IPS DF 4.7 (cell line): ENCODE data around the gene ANKUB1.
A peak's percentile ranks its signal among the peaks of the same experiment; 100 is the strongest.

Experiments
- DNase-seq: peaks from one replicate; pipeline ENCODE4 v3.0.0-alpha.2; 2013; ENCODE audit warnings: low spot score; ENCODE audit errors: extremely low read depth

ANKUB1 gene

GRCh38 chr3:149763565-149764195, 28.7 kb downstream of the ANKUB1 start:
- DNase-seq: no peak

- DNase-seq: no peak
These were observed 38.6 kb downstream of the ANKUB1 start for GRCh38 chr3:149753717-149754116.

DNA sequence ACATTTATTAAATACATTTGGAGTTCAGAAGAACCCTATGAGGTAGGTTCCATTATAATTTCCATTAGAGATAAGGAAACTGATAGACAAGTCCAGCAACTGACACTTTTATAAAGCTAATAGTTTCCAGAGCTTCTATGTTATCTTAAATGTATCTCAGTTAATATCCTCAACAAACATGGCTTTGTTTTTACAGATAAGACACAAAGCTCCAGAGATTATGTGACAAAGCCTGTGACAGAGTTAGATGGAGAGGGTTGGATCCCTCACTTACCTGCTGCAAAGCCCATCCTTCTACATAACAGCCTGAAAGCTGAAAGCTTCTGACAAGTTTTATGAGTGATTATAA, 39.6 kb downstream of the ANKUB1 start:
- DNase-seq: no peak

GRCh38 chr3:149752051-149752787, 40.1 kb downstream of the ANKUB1 start, which contains the start of gene COMMD2:
Gene COMMD2, minus strand, starts transcription at chr3:149752489. Its CDS starts 45 bp downstream, at chr3:149752444.
- DNase-seq: peak; percentile 82

DNA sequence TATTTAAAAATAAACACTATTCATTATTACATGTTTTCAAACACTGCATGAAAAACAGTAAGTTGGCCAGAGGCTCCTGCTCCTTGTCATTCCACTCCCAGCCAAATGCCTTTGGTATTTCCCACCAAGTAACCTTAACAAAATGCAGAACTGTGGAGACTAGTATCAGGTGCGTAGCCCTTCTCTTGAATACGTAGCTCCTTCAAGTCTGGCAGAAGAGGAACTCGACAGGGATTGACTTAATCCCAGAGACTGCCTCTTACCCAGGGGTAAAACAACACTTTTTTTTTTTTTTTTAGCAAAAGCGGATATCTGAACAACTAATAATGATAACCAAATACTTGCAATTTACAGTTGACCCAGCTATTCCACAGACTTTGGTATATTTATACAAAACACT, 40.8 kb downstream of the ANKUB1 start:
- DNase-seq: no peak

GRCh38 chr3:149744606-149745005, 47.7 kb downstream of the ANKUB1 start:
- DNase-seq: no peak

DNA sequence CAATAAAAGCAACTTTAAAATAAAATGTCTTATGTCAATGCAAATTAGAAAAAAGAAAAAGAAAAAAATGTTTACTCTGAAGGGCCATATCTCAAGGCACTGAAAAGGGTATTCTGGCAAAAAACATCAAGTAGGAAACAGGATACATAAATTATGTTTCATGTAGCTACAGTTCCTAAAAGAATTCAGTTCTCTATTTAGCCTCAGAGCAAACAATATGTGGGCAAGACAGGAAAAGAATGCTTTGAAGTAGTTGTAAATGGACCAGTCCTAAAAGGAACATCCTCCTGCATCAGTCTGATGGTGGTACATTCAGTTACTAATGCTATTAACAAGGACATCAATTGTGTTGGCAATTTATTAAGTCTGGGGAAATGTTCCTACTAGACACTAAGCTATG, 48.2 kb downstream of the ANKUB1 start:
- no peak for DNase-seq

DNA sequence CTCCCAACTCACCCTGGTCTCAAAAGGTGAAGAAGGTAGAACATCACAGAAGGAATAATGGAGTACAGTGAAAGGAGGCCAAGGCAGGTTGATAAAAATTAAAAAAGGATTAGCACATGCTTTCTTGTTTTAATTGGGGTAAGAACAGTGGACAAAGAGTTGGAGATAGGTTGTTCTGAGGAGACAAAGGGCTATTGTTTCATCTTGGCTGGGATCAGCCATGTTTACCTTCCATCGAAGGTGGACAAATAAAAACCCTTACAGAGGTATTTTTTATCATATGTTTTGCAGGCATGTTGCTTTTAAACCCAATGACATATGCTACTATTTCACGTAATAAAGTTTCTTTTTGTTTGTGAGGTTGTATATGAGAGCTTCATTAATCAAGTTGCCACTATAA, 53.0 kb downstream of the ANKUB1 start:
- no peak for DNase-seq

- no peak for DNase-seq
These were observed 53.5 kb downstream of the ANKUB1 start for GRCh38 chr3:149738876-149739275.

- DNase-seq: no peak
These were observed 55.5 kb downstream of the ANKUB1 start for GRCh38 chr3:149736953-149737205.

DNA sequence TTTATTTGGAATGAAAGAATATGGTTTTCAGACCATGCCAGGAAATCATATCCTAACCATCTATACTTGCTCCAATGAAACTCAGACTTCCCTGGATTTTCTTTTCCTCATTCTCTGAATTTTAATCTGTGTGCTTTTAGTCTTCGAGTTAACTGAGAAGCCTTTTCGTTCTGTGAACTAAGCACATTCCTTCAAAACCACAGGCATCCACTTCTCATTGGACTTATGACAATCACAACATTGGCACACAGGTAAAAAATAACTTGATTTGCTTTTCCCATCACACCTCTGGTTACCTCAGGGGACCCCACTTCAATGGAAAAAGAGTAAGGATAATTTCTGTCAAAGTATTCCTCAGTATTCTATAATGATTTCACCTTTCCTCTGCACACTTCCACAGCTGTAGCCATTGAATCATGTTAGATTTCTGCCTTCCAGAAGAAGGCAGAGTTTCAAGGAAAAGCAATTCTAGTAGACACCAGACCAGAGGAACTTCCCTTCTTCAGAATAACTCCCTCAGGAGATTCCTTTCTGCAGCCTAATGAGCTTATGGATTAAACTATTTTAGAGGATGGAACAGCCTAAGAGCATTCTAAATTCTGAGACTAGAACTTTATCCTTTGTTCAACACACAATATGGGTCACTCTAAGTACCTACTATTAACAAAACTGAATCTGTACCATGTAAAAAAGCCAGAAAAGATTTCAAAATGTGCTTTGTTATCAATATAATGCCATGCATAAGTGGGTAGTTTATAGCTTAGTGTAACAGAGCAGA, 56.0 kb downstream of the ANKUB1 start:
- DNase-seq: no peak

DNA sequence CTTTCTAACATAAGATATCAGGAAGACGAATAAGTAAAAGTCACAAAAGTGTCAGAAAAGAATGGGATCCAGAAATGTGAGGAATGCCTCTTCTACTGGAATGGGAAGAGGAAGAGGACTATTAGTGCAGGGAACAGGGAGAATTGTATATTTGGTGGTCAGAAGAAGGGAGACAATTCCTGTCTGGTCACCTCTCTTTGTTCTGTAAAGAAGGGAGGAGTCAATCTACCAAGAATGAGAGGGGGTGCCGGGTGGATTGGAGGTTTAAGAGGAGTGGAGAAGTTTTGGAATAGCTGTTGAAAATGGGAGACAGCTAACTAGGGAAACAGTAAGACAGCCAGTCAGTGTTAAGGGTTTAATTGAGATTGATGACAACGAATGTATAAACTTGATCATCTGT, 60.1 kb downstream of the ANKUB1 start:
- no peak for DNase-seq

GRCh38 chr3:149727656-149728055, 64.7 kb downstream of the ANKUB1 start:
- no peak for DNase-seq

DNA sequence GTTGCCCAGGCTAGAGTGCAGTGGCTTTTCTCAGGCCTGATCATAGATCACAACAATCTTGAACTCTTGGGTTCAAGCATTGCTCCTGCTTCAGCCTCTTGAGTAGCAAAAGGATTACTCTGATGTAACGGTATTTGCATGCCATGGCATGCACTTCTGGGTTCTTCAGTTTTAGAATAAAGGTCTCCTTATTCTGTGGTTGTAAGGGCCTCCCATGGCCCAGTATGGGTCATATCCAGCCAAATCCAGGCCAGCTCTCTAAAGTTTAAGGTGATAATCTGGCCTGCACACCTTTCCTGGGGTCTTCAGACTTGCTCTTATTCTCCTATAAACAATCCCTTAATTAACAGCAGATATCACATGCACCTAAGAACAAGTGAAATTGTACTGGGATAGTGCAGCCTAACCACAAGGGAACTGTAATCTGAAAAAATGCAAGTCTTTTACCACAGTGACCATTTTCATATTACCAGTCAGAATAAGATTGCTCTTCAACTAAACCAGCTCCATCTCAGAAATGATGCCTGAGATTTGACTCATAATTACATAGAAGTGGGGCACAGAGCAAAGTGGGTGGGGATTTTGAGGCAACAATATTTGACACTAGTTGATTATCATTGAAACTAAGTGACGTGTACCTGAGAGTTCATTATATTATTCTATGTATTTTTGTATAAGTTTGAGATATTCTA, 65.5 kb downstream of the ANKUB1 start:
- no peak for DNase-seq

DNA sequence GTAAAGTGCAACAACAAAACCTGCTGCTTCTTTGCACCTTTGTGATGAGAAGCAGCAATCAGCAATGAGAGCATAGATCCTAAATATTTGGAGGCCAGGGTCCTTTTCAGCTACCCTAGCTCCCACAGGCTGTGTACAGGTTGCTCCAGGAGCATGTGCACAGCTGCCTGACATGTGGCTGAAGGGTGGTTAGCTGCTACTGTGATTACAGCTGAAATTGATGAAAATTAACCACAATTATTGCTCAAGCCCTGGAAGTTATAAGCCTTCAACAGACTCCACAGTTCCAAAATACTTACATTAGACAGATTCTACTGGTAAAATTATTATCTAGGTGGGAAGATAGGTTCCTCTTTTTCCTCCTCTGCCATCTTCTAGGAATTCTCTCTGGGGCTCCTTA, 68.6 kb downstream of the ANKUB1 start:
- DNase-seq: no peak

GRCh38 chr3:149720918-149721317, 71.4 kb downstream of the ANKUB1 start:
- no peak for DNase-seq

GRCh38 chr3:149717391-149718056, 74.8 kb downstream of the ANKUB1 start:
- peak; percentile 33 for DNase-seq

- DNase-seq: no peak
These were observed 75.4 kb downstream of the ANKUB1 start for GRCh38 chr3:149716984-149717383.

GRCh38 chr3:149715247-149715646, 77.1 kb downstream of the ANKUB1 start:
- no peak for DNase-seq

GRCh38 chr3:149713730-149714654, 78.4 kb downstream of the ANKUB1 start:
- DNase-seq: no peak
